Type B pancreatic cell (in vitro differentiated cells): ENCODE measurements around the gene IL7R. TPM values are rescaled to one million over a fixed set of nuclear protein-coding genes. Genes with fewer than 3 reads are reported as not detected.
A peak's percentile ranks its signal among the peaks of the same experiment; 100 is the strongest.

Experiments
- DNase-seq: peaks from one replicate; pipeline ENCODE4 v3.0.0; 2021; ENCODE audit warnings: mixed read lengths; ENCODE audit not compliant: unreplicated experiment; ENCODE audit errors: extremely low spot score
- H3K27ac Mint-ChIP-seq: 2 replicates; pipeline ENCODE4 v1.8.0; 2021; ENCODE audit warnings: mild to moderate bottlenecking, mixed read lengths
- H3K27me3 Mint-ChIP-seq: 2 replicates; pipeline ENCODE4 v1.8.0; 2021; ENCODE audit warnings: mixed read lengths
- H3K36me3 Mint-ChIP-seq: 2 replicates; pipeline ENCODE4 v1.8.0; 2021; ENCODE audit warnings: mixed read lengths
- H3K4me1 Mint-ChIP-seq: one replicate; pipeline ENCODE4 v1.8.0; 2021; ENCODE audit warnings: mixed read lengths; ENCODE audit not compliant: unreplicated experiment
- H3K4me3 Mint-ChIP-seq: 2 replicates; pipeline ENCODE4 v1.8.0; 2021; ENCODE audit warnings: mild to moderate bottlenecking, mixed read lengths
- H3K9me3 Mint-ChIP-seq: 2 replicates; pipeline ENCODE4 v1.8.0; 2021; ENCODE audit warnings: mixed read lengths
- total RNA-seq: library from RNA; stranded (reverse); gene quantifications from 2 replicates; pipeline ENCODE4 v1.2.1, GENCODE V29; 2021; ENCODE audit warnings: low replicate concordance
- TF ChIP-seq, protein P1 (sequence below): fragments of 200-600 bp; sonication (generic); conservative IDR thresholded peaks from 2 replicates; pipeline ENCODE4 v1.5.0; 2021; ENCODE audit warnings: antibody characterized with exemption, mild to moderate bottlenecking

IL7R gene
- total RNA-seq, 1 donor from 2014 or later, result not detected

DNA sequence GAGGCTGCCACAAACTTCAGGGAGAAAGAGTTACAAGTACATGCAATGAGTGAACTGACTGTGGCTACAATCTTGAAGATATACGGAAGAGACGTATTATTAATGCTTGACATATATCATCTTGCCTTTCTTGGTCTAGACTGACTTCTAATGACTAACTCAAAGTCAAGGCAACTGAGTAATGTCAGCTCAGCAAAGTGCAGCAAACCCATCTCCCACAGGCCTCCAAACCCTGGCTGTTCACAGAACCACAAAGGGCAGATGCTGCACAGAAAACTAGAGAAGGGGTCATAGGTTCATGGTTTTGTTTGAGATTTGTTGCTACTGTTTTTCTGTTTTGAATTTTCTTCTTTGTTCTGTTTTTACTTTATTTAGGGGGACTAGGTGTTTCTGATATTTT is 21.0 kb downstream of the IL7R start:
- no peaks in the 10 kb centered on the region for H3K36me3 Mint-ChIP-seq
- peak overlapping the region; percentile 4 for H3K4me3 Mint-ChIP-seq
- peaks cover 11% of the 10 kb centered on the region for H3K27me3 Mint-ChIP-seq
- no peaks in the 10 kb centered on the region for H3K4me1 Mint-ChIP-seq
- TF ChIP-seq, protein P1, sequence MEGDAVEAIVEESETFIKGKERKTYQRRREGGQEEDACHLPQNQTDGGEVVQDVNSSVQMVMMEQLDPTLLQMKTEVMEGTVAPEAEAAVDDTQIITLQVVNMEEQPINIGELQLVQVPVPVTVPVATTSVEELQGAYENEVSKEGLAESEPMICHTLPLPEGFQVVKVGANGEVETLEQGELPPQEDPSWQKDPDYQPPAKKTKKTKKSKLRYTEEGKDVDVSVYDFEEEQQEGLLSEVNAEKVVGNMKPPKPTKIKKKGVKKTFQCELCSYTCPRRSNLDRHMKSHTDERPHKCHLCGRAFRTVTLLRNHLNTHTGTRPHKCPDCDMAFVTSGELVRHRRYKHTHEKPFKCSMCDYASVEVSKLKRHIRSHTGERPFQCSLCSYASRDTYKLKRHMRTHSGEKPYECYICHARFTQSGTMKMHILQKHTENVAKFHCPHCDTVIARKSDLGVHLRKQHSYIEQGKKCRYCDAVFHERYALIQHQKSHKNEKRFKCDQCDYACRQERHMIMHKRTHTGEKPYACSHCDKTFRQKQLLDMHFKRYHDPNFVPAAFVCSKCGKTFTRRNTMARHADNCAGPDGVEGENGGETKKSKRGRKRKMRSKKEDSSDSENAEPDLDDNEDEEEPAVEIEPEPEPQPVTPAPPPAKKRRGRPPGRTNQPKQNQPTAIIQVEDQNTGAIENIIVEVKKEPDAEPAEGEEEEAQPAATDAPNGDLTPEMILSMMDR, result no peak
- peak overlapping the region; percentile 85 for H3K27ac Mint-ChIP-seq
- H3K9me3 Mint-ChIP-seq, result peaks cover 9% of the 10 kb centered on the region
- DNase-seq, result no peak

DNA sequence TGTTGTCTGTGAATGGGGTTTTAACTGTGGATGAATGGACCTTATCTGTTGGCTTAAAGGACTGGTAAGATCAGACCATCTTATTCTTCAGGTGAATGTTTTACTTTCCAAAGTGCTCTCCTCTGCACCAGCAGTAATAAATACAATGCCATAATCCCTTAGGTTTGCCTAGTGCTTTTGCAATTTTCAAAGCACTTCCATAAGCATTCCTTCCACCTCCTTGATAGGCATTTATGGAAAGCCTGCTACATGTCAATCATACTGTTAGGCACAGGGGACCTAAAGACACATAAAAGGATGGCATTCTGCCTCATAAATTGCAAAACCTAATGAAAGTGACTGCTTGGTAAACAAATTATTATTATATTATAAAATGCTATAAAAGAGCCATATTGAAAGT is 21.4 kb downstream of the IL7R start:
- peaks cover 11% of the 10 kb centered on the region for H3K27me3 Mint-ChIP-seq
- peaks cover 9% of the 10 kb centered on the region for H3K9me3 Mint-ChIP-seq
- no peak overlapping the region for H3K4me3 Mint-ChIP-seq
- H3K36me3 Mint-ChIP-seq, result no peaks in the 10 kb centered on the region
- H3K4me1 Mint-ChIP-seq, result no peaks in the 10 kb centered on the region
- H3K27ac Mint-ChIP-seq, result no peak overlapping the region
- TF ChIP-seq, protein P1, result no peak
- DNase-seq, result no peak

DNA sequence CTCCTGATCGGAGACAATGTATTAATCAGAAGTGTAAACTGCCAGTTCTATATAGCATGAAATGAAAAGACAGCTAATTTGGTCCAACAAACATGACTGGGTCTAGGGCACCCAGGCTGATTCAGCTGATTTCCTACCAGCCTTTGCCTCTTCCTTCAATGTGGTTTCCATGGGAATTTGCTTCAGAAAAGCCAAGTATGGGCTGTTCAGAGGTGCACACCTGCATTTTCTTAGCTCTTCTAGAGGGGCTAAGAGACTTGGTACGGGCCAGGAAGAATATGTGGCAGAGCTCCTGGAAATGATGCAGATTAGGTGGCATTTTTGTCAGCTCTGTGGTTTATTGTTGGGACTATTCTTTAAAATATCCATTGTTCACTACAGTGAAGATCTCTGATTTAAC is 22.4 kb downstream of the IL7R start:
- no peak overlapping the region for H3K27ac Mint-ChIP-seq
- peaks cover 11% of the 10 kb centered on the region for H3K27me3 Mint-ChIP-seq
- H3K4me3 Mint-ChIP-seq, result no peak overlapping the region
- TF ChIP-seq, protein P1, result no peak
- H3K36me3 Mint-ChIP-seq, result no peaks in the 10 kb centered on the region
- no peaks in the 10 kb centered on the region for H3K4me1 Mint-ChIP-seq
- H3K9me3 Mint-ChIP-seq, result peaks cover 9% of the 10 kb centered on the region
- no peak for DNase-seq

DNA sequence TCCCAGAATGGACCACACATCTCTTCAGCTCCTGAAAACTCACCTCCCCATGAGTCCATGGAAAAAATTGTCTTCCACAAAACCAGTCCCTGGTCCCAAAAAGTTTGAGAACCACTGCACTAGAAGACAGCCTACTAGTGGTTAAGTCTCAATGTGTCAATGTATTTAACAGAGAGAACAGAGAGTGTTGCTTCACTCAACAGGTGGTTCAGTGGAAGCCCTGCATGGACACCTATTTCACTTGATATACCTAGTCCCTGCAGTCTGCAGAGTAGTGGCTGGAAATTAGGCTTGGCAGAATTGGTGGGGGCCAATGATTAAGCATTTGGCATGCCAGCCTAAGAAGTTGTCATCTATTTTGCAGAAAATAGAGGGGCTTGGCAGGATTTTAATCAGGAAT is 23.0 kb downstream of the IL7R start:
- Mint-ChIP-seq H3K36me3 (no peaks in the 10 kb centered on the region), H3K9me3 (peaks cover 9% of the 10 kb centered on the region), H3K4me3 (no peak overlapping the region), H3K27ac (no peak overlapping the region), H3K27me3 (peaks cover 11% of the 10 kb centered on the region), H3K4me1 (no peaks in the 10 kb centered on the region)
- TF ChIP-seq, protein P1, result no peak
- no peak for DNase-seq

DNA sequence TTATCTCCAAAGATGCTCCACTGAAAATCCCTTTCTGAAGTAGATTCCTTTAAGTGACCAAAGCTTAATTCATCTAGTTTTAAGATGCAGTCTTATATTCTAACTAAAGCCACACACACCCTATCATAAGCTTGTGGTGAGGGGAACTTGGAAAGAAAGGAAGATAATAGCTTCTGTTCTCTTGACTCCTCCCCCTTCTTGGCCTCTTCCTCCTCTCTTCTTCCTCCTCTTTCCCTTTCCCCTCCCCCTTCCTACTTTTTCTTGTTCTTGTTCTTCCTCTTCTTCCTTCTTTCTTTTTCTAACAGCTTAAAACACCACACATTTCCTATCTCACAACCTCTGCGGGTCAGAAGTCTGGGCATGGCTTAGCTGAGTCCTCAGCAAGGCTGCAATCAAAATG is 23.5 kb downstream of the IL7R start:
- Mint-ChIP-seq H3K4me3 (no peak overlapping the region), H3K27ac (no peak overlapping the region), H3K36me3 (no peaks in the 10 kb centered on the region), H3K9me3 (peaks cover 9% of the 10 kb centered on the region), H3K27me3 (peaks cover 7% of the 10 kb centered on the region), H3K4me1 (no peaks in the 10 kb centered on the region)
- TF ChIP-seq, protein P1, result no peak
- DNase-seq, result no peak

DNA sequence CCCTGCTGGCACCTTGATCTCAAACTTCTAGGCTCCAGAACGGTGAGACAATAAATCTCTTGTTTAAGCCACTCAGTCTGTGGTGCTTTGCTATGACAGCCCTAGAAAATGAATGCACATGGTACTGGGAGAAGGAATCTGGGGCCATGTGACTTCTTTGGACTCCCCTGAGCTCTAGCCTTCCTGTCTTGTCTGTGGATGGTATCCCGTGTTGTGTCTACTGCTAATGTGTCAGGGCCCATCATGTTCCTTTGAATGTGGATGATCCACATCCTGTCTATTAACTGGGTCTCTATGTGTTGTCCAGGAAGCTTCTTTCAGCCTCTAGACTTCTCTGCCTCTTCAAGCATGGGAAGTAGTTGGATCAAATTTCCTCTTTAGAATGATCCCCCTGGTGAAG is 25.1 kb downstream of the IL7R start:
- H3K27ac Mint-ChIP-seq, result no peak overlapping the region
- peaks cover 9% of the 10 kb centered on the region for H3K9me3 Mint-ChIP-seq
- TF ChIP-seq, protein P1, result no peak
- DNase-seq, result no peak
- H3K36me3 Mint-ChIP-seq, result no peaks in the 10 kb centered on the region
- H3K4me3 Mint-ChIP-seq, result no peak overlapping the region
- H3K4me1 Mint-ChIP-seq, result no peaks in the 10 kb centered on the region
- peaks cover 6% of the 10 kb centered on the region for H3K27me3 Mint-ChIP-seq
